Stimulated activated naive CD8-positive, alpha-beta T cell treated with anti-CD3 and anti-CD28 coated beads, Interleukin-15, amount 100 ng/mL, for 72 hours (primary cell): Measurements from ENCODE around the gene GABRR3.
"Not testable (repeated sequence)": the region's sequence is repeated elsewhere in the genome, so short reads cannot be mapped to it uniquely, and the experiment has no call there.

Source experiments
- ATAC-seq: fragments of 150-1000 bp; cut with Tn5 transposase; 2 replicates; pipeline ENCODE4 v1.10.0; 2021; ENCODE audit warnings: mild to moderate bottlenecking, moderate library complexity
- DNase-seq, 2 donors: peaks; one replicate each; pipeline ENCODE4 v3.0.0; 2021 to 2022
- H3K27ac Mint-ChIP-seq, 2 donors: one replicate each; pipeline ENCODE4 v1.8.0; 2022; ENCODE audit warnings: mild to moderate bottlenecking in 2 of 2, mixed read lengths in 2 of 2, moderate library complexity in 2 of 2
- H3K27me3 Mint-ChIP-seq: one replicate; pipeline ENCODE4 v1.8.0; 2022; ENCODE audit warnings: mixed read lengths
- H3K4me1 Mint-ChIP-seq: one replicate; pipeline ENCODE4 v1.8.0; 2022; ENCODE audit warnings: mild to moderate bottlenecking, mixed read lengths
- H3K4me3 Mint-ChIP-seq, 2 donors: one replicate each; pipeline ENCODE4 v1.8.0; 2022; ENCODE audit warnings: mild to moderate bottlenecking in 2 of 2, mixed read lengths in 2 of 2, moderate library complexity in 1 of 2
- H3K9me3 Mint-ChIP-seq, 2 donors: one replicate each; pipeline ENCODE4 v1.8.0; 2022; ENCODE audit warnings: mixed read lengths in 2 of 2

Gene GABRR3

DNA sequence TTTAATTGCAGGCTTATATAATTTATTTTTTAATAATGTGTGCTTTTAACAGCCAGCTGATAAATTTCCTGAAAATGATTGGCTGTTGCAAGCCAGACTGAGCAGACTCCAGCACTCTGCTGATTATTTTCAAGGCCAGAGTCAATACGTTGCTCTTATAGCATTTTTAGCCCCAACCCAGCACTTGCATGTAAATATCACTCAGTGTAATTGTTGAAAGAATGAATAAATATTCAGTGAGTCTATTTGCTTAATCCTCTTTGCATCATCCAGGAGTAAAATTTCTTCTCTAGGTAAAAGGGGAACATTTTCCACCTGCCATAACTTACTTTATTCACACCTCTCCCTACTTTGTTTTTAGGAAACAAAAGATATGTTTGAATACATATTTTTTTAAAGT lies 2.9 kb downstream of the GABRR3 start:
- Mint-ChIP-seq H3K4me1 (peaks cover 16% of the 10 kb centered on the region), H3K4me3 (no peak overlapping the region), H3K27me3 (peaks cover 12% of the 10 kb centered on the region), H3K27ac (no peak overlapping the region), H3K9me3 (no peaks in the 10 kb centered on the region)
- no peak for ATAC-seq
- DNase-seq = no peak

DNA sequence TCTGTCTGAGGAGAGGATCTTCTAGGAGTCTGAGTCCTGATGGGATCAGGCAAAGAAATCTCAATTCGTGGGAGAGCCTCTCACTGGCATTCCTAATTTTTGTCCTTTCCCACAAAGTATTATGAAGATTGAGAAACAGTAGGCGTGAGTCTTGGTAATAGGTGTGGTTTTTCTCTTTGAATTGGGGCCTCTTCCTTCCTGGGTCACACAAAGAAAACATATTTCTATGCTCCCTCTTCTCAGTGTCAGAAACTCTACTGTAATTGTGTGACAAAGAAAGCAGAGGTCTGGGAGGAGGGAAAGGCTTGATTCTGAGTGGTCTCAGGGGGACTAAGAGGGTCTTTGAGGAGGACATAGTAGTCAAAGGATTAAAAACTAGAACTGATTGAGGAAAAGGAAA lies 6.0 kb downstream of the GABRR3 start:
- Mint-ChIP-seq H3K27ac (peak overlapping the region; percentile 63 to 78), H3K27me3 (no peaks in the 10 kb centered on the region), H3K9me3 (no peaks in the 10 kb centered on the region), H3K4me3 (peak overlapping the region in 1 of 2 donors; percentile 51), H3K4me1 (peaks cover 16% of the 10 kb centered on the region)
- ATAC-seq = no peak
- no peak for DNase-seq

DNA sequence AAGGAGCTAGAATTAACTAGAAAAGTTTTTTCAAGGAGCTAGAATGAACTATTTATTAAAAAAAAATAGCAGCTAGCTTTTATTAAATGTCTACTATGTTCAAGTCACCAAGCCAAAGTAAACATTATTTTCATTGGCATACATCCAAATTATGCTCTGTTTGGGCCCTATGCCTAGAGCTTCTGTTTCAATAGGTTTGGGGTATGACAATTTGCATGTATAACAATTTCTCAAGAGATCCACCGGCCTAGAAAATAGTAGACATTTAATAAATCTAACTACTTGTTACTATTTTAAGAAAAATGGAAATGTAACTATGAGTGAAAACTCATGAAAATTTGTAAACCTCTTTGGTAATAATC lies 8.0 kb downstream of the GABRR3 start:
- Mint-ChIP-seq H3K9me3 (no peaks in the 10 kb centered on the region), H3K4me3 (no peak overlapping the region), H3K4me1 (peaks cover 22% of the 10 kb centered on the region), H3K27me3 (no peaks in the 10 kb centered on the region), H3K27ac (no peak overlapping the region)
- ATAC-seq = no peak
- no peak for DNase-seq

- no peaks in the 10 kb centered on the region for H3K9me3 Mint-ChIP-seq
- no peaks in the 10 kb centered on the region for H3K27me3 Mint-ChIP-seq
- DNase-seq (no peak), ATAC-seq (no peak)
- peak overlapping the region in 1 of 2 donors; percentile 15 for H3K27ac Mint-ChIP-seq
- no peak overlapping the region for H3K4me3 Mint-ChIP-seq
- H3K4me1 Mint-ChIP-seq = peaks cover 22% of the 10 kb centered on the region
Measured at GRCh38 chr3:98026425-98027084, 8.6 kb downstream of the GABRR3 start.

- H3K4me3 Mint-ChIP-seq = no peak overlapping the region
- H3K27ac Mint-ChIP-seq = no peak overlapping the region
- ATAC-seq (no peak), DNase-seq (no peak)
- no peaks in the 10 kb centered on the region for H3K9me3 Mint-ChIP-seq
- peaks cover 22% of the 10 kb centered on the region for H3K4me1 Mint-ChIP-seq
- no peaks in the 10 kb centered on the region for H3K27me3 Mint-ChIP-seq
Measured at GRCh38 chr3:98025392-98025945, 9.6 kb downstream of the GABRR3 start.

DNA sequence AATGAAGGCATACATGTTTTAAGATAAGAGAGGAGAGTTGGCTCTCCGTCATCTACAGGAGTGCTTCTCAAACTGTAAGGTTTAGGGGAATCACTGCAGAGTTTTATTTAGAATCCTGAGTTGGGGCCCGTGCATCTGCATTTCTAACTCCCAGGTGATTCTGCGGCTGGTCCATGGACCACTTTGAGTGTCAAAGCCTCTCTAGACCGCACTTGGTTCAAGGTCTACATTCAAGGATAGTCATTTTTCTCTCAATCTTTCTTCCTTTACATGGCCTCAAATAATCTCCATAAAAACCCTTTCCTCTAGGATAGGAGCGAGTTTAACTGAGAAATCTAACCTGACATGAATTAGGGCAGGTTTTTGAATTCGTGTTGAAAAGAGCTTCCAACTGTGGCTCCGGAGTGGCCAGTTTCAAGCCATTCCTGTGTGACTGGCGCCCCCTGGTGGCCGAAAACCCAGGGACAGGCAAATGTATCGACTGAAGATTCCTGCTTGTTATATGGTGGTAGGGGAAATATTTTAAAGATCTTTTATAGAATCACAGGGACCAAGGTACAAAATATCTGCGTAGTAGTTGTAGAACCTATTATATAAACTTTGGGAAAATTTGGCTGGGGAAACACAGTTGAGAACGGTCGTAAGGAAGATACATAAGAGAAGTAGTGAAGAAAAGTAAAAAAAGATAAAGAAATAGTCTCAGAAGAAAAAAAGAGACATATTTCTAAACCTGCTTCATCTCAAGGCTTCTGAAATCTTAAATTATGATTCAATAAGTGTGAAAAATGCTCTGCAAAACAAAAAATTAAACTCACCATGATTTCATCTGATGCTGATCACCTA lies 11.9 kb downstream of the GABRR3 start:
- no peaks in the 10 kb centered on the region for H3K27me3 Mint-ChIP-seq
- no peak overlapping the region for H3K4me3 Mint-ChIP-seq
- DNase-seq = peak; percentile 83
- no peaks in the 10 kb centered on the region for H3K9me3 Mint-ChIP-seq
- ATAC-seq = peak; percentile 81
- peaks cover 6% of the 10 kb centered on the region for H3K4me1 Mint-ChIP-seq
- peak overlapping the region in 1 of 2 donors; percentile 63 for H3K27ac Mint-ChIP-seq

GRCh38 chr3:98021830-98022560 lies 13.1 kb downstream of the GABRR3 start:
- DNase-seq (no peak), ATAC-seq (no peak)
- Mint-ChIP-seq H3K4me1 (peaks cover 6% of the 10 kb centered on the region), H3K27ac (no peak overlapping the region), H3K4me3 (no peak overlapping the region), H3K27me3 (no peaks in the 10 kb centered on the region), H3K9me3 (no peaks in the 10 kb centered on the region)

GRCh38 chr3:98020412-98020811 lies 14.7 kb downstream of the GABRR3 start:
- peaks cover 6% of the 10 kb centered on the region for H3K4me1 Mint-ChIP-seq
- ATAC-seq = no peak
- no peaks in the 10 kb centered on the region for H3K27me3 Mint-ChIP-seq
- H3K27ac Mint-ChIP-seq = no peak overlapping the region
- no peak for DNase-seq
- no peak overlapping the region for H3K4me3 Mint-ChIP-seq
- no peaks in the 10 kb centered on the region for H3K9me3 Mint-ChIP-seq

- ATAC-seq (no peak), DNase-seq (no peak)
- Mint-ChIP-seq H3K27me3 (peaks cover 11% of the 10 kb centered on the region), H3K4me1 (peaks cover 4% of the 10 kb centered on the region), H3K27ac (no peak overlapping the region), H3K9me3 (no peaks in the 10 kb centered on the region), H3K4me3 (no peak overlapping the region)
Measured at GRCh38 chr3:98018301-98018700, 16.8 kb downstream of the GABRR3 start.

GRCh38 chr3:98014268-98014585 lies 20.9 kb downstream of the GABRR3 start:
- DNase-seq (no peak), ATAC-seq (no peak)
- H3K27me3 Mint-ChIP-seq = peaks cover 26% of the 10 kb centered on the region
- no peak overlapping the region for H3K27ac Mint-ChIP-seq
- H3K4me1 Mint-ChIP-seq = no peaks in the 10 kb centered on the region
- no peak overlapping the region for H3K4me3 Mint-ChIP-seq
- no peaks in the 10 kb centered on the region for H3K9me3 Mint-ChIP-seq

DNA sequence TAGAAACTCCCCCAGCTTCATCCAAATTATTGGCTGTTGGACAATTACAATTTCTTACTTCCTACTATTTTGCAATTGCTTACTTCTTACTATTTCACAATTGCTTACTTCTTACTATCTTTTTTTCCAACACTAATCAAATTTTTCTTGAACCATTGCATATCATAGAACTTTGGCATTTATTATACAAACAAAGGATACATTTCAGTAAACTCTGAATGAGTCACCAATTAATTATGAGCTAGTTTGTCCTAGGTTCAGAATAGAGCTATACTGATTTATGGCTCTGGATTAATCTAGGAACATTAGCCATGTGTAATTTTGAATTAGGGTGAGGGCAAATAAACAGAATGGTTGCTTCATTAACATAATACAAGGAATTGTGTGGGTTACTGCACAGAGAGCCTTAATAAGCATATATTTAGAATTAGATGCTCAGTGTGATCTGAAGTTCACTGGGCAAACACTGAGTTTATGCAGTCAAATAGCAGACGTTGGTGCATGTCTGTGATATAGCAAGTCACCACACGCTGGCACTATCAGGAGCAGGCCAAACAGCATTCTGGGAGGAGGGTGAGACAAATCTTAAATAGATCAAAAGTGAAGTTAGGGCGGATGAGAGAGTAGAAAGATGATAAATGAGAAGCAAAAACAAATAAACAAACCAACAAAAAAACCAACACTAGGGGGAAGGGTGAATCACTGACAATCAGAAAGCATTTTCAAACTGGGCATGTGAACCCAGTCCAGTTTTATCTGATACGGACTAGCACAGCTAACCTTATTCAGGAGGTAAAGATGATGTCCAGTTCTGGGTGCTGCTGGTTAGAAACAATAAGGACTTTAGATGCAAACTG lies 21.5 kb downstream of the GABRR3 start:
- no peak overlapping the region for H3K4me3 Mint-ChIP-seq

GRCh38 chr3:98012979-98013378 lies 22.1 kb downstream of the GABRR3 start:
- ATAC-seq (no peak), DNase-seq (no peak)
- Mint-ChIP-seq H3K9me3 (no peaks in the 10 kb centered on the region), H3K4me1 (peaks cover 5% of the 10 kb centered on the region), H3K27me3 (peaks cover 26% of the 10 kb centered on the region), H3K27ac (no peak overlapping the region), H3K4me3 (no peak overlapping the region)

More for the DNA sequence above, 21.5 kb downstream of the GABRR3 start:
- peaks cover 4% of the 10 kb centered on the region for H3K4me1 Mint-ChIP-seq
- no peaks in the 10 kb centered on the region for H3K9me3 Mint-ChIP-seq
- ATAC-seq = no peak
- no peak for DNase-seq
- H3K27ac Mint-ChIP-seq = no peak overlapping the region
- H3K27me3 Mint-ChIP-seq = peaks cover 26% of the 10 kb centered on the region

GRCh38 chr3:98010883-98011449 lies 24.1 kb downstream of the GABRR3 start:
- not testable (repeated sequence) for DNase-seq, H3K4me1 Mint-ChIP-seq, H3K9me3 Mint-ChIP-seq, H3K4me3 Mint-ChIP-seq, H3K27ac Mint-ChIP-seq, ATAC-seq
- peaks cover 43% of the 10 kb centered on the region for H3K27me3 Mint-ChIP-seq

- Mint-ChIP-seq H3K4me1 (peaks cover 5% of the 10 kb centered on the region), H3K9me3 (no peaks in the 10 kb centered on the region), H3K4me3 (no peak overlapping the region), H3K27ac (no peak overlapping the region), H3K27me3 (peaks cover 43% of the 10 kb centered on the region)
- no peak for ATAC-seq
- DNase-seq = no peak
Measured at GRCh38 chr3:98010194-98010882, 24.8 kb downstream of the GABRR3 start.
